PC-9 (cell line): ENCODE measurements around the gene MACROD2. TPM values are rescaled to one million over a fixed set of nuclear protein-coding genes. Genes with fewer than 3 reads are reported as not detected.
A peak's percentile ranks its signal among the peaks of the same experiment; 100 is the strongest.

Source experiments
- BruUV-seq: library from RNA; stranded (reverse); fragments of 400-500 nt; replicated peaks from 2 replicates; lab custom pipeline; 2021; lab: Mats Ljungman, UMichigan
- CTCF ChIA-PET: fragments of 300-600 bp; sonication (Branson Sonifier 250); formaldehyde crosslinking; loops from one replicate; lab custom pipeline; 2022; ENCODE audit warnings: antibody characterized with exemption; lab: Charles Lee
- POLR2A ChIA-PET: fragments of 300-600 bp; sonication (Branson Sonifier 250); formaldehyde crosslinking; loops from one replicate; lab custom pipeline; 2022; ENCODE audit warnings: antibody characterized with exemption; ENCODE audit not compliant: unreplicated experiment; lab: Charles Lee
- DNase-seq, 2 experiments: peaks; one replicate each; pipeline versions ENCODE4 v3.0.0 to v3.0.0-alpha.2; 2015 to 2022; ENCODE audit warnings: mixed read lengths in 1 of 2
- H2AFZ ChIP-seq: fragments of 200-600 bp; sonication (generic); 2 replicates; pipeline ENCODE4 v1.8.1; 2017; ENCODE audit warnings: antibody characterized with exemption
- H3F3A ChIP-seq: fragments of 200-600 bp; sonication (generic); 2 replicates; pipeline ENCODE4 v1.8.1; 2017; ENCODE audit warnings: antibody characterized with exemption, mild to moderate bottlenecking, low read depth; ENCODE audit not compliant: insufficient read depth
- H3K27ac ChIP-seq: fragments of 200-600 bp; sonication (generic); 2 replicates; pipeline ENCODE4 v1.6.1; 2016; ENCODE audit warnings: mixed run types
- H3K27me3 ChIP-seq: fragments of 200-600 bp; sonication (generic); 2 replicates; pipeline ENCODE4 v1.6.1; 2016; ENCODE audit warnings: low read depth, mixed run types; ENCODE audit not compliant: insufficient read depth
- H3K36me3 ChIP-seq: fragments of 200-600 bp; sonication (generic); 2 replicates; pipeline ENCODE4 v1.6.1; 2016; ENCODE audit warnings: low read depth, mixed run types
- H3K4me1 ChIP-seq: fragments of 200-600 bp; sonication (generic); replicated peaks from 2 replicates; pipeline ENCODE4 v1.6.1; 2016; ENCODE audit warnings: mixed run types; ENCODE audit not compliant: insufficient read depth
- H3K4me2 ChIP-seq: fragments of 200-600 bp; sonication (generic); 2 replicates; pipeline ENCODE4 v1.6.1; 2017; ENCODE audit warnings: mixed run types
- H3K4me3 ChIP-seq: fragments of 200-600 bp; sonication (generic); 2 replicates; pipeline ENCODE4 v1.6.1; 2016; ENCODE audit warnings: mixed run types
- H3K79me2 ChIP-seq: fragments of 200-600 bp; sonication (generic); 2 replicates; pipeline ENCODE4 v1.6.1; 2017; ENCODE audit warnings: low read depth, mixed run types
- H3K9me2 ChIP-seq: fragments of 200-600 bp; sonication (generic); 2 replicates; pipeline ENCODE4 v1.8.1; 2017; ENCODE audit warnings: mild to moderate bottlenecking; ENCODE audit not compliant: insufficient read depth
- H3K9me3 ChIP-seq: fragments of 200-600 bp; sonication (generic); 2 replicates; pipeline ENCODE4 v1.8.1; 2016; ENCODE audit warnings: low read depth; ENCODE audit not compliant: insufficient read depth
- H4K20me1 ChIP-seq: fragments of 200-600 bp; sonication (generic); 2 replicates; pipeline ENCODE4 v1.8.1; 2017; ENCODE audit not compliant: insufficient read depth
- EZH2 ChIP-seq: fragments of 200-600 bp; sonication (generic); IDR thresholded peaks from 2 replicates; pipeline ENCODE4 v1.8.0; 2017; ENCODE audit warnings: antibody characterized with exemption, low read depth
- intact Hi-C: fragments of 100-400 bp; cut with micrococcal nuclease; formaldehyde crosslinking; loops from one replicate; pipeline ENCODE4 v1.10.0; 2022; ENCODE audit not compliant: unreplicated experiment
- total RNA-seq: library from RNA; stranded (reverse); gene quantifications from 2 replicates; pipeline ENCODE4 v1.2.3, GENCODE V29; 2021
- TF ChIP-seq, protein P1 (sequence below): fragments of 200-600 bp; sonication (generic); conservative IDR thresholded peaks from 2 replicates; pipeline ENCODE4 v1.6.1; 2017; ENCODE audit warnings: mixed run types, antibody characterized with exemption, mild to moderate bottlenecking, moderate library complexity

Gene MACROD2
- total RNA-seq, 1 experiment from 2014 or later, result 11.4 TPM

DNA sequence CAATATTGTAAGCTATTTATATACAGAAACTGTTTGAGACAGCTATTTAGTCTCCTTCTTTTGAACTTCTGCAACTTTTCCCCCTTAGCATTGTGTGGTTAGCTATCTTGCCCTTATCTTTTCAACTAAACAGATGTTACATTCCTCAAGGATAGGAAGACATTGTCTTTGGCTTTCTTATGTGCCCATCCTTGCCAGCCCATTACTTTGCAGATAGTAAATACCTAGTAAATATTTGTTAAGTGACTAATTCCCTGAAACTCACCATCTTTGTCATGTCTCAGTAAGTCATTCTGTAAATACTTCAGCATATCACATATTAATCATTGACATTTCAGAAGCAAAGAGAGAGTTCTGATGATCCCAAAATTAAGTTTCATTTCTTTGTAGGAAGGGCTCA is 411.2 kb downstream of the MACROD2 start:
- Histone ChIP-seq H3K4me1 (peaks cover 20% of the 10 kb centered on the region), H3K4me2 (peak overlapping the region; percentile 28; the same call in 1 of the 2 replicates), H3K36me3 (no peaks in the 10 kb centered on the region), H3K27me3 (no peaks in the 10 kb centered on the region), H4K20me1 (no peaks in the 10 kb centered on the region), H3K9me2 (no peaks in the 10 kb centered on the region), H2AFZ (no peak overlapping the region), H3F3A (no peaks in the 10 kb centered on the region), H3K79me2 (no peaks in the 10 kb centered on the region), H3K4me3 (no peak overlapping the region), H3K9me3 (no peaks in the 10 kb centered on the region), H3K27ac (no peak overlapping the region)
- no peak for TF ChIP-seq EZH2
- TF ChIP-seq, protein P1, sequence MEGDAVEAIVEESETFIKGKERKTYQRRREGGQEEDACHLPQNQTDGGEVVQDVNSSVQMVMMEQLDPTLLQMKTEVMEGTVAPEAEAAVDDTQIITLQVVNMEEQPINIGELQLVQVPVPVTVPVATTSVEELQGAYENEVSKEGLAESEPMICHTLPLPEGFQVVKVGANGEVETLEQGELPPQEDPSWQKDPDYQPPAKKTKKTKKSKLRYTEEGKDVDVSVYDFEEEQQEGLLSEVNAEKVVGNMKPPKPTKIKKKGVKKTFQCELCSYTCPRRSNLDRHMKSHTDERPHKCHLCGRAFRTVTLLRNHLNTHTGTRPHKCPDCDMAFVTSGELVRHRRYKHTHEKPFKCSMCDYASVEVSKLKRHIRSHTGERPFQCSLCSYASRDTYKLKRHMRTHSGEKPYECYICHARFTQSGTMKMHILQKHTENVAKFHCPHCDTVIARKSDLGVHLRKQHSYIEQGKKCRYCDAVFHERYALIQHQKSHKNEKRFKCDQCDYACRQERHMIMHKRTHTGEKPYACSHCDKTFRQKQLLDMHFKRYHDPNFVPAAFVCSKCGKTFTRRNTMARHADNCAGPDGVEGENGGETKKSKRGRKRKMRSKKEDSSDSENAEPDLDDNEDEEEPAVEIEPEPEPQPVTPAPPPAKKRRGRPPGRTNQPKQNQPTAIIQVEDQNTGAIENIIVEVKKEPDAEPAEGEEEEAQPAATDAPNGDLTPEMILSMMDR, result no peak
- DNase-seq, result peak; percentile 3 to 76
- ChIA-PET POLR2A (no interaction called here), CTCF (no interaction called here)
- BruUV-seq, result no TSS peak
- intact Hi-C loops, result no loop called here

DNA sequence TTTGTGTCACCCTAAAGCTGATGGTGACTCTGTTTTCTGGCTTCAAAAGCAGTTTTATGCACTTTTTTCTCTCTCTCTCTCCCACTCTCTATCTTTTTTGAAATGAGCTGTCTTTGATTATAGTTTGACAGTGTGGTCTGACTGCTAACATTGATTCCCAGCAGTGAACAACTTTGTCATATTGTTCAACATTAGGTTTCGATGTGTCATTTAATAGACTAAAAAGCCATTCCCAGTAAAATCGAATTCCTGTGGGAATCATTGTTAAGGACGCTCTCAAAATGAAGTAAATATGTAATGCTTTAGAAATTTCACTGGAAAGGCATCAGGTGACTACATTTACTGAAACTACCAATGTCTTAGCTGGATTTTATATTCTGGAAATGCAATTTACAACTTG is 412.0 kb downstream of the MACROD2 start:
- no peak overlapping the region for H3K4me2 ChIP-seq
- peaks cover 20% of the 10 kb centered on the region for H3K4me1 ChIP-seq
- no peak overlapping the region for H3K4me3 ChIP-seq
- no peaks in the 10 kb centered on the region for H3K27me3 ChIP-seq
- ChIA-PET CTCF (interaction anchor here (0.7 kb wide), 1 partner anchor 60 kb away, joined by 5 read pairs; no protein-coding TSS in a partner anchor), POLR2A (interaction anchor here (0.6 to 0.7 kb wide), 2 partner anchors 9 to 1511 kb away, joined by 5 to 13 read pairs; no protein-coding TSS in a partner anchor)
- BruUV-seq, result no TSS peak
- no peak overlapping the region for H3K27ac ChIP-seq
- H3K79me2 ChIP-seq, result no peaks in the 10 kb centered on the region
- DNase-seq, result no peak
- no peaks in the 10 kb centered on the region for H3K9me3 ChIP-seq
- H3K36me3 ChIP-seq, result no peaks in the 10 kb centered on the region
- H3K9me2 ChIP-seq, result no peaks in the 10 kb centered on the region
- H4K20me1 ChIP-seq, result no peaks in the 10 kb centered on the region
- no peak overlapping the region for H2AFZ ChIP-seq
- H3F3A ChIP-seq, result no peaks in the 10 kb centered on the region
- intact Hi-C loops, result no loop called here
- no peak for TF ChIP-seq EZH2
- TF ChIP-seq, protein P1, result no peak

DNA sequence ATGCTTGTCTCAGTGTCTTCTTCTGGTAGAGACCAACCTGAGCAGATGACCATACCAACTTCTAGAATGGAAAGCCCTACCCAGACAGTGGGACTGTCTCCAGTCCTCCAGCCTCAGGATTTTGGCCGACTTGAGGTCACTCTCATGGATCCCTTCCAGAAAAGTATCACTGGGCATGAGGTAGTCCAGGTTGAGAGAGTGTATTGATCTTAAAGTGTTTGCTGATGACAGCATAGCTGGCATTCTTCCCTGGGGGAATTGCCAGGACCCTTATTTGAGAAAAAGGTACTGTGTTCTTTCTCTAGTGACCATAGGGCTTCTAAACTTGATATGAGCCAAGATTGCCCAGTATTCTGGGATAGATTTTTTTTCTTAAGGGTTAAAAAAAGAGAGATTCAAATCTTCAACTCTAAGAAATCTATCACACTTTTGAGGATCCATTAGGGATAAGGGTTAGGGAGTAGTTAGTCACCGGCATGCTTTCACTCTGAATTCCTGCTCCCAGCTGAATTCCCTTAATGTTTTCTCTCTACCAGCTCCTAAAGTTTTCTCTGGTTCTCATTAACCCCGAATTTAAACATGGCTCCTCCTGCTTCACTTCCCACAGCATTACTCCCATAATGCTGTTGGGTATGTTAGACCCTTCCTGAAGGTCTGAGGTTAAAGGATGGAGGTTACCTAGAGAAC is 415.7 kb downstream of the MACROD2 start:
- no peaks in the 10 kb centered on the region for H3K9me2 ChIP-seq
- ChIA-PET CTCF (no interaction called here), POLR2A (no interaction called here)
- H3K4me3 ChIP-seq, result no peak overlapping the region
- no peaks in the 10 kb centered on the region for H3K9me3 ChIP-seq
- H3K79me2 ChIP-seq, result no peaks in the 10 kb centered on the region
- H3K4me2 ChIP-seq, result no peak overlapping the region
- no peaks in the 10 kb centered on the region for H4K20me1 ChIP-seq
- no peaks in the 10 kb centered on the region for H3F3A ChIP-seq
- intact Hi-C loops, result no loop called here
- no peak overlapping the region for H2AFZ ChIP-seq
- no peaks in the 10 kb centered on the region for H3K36me3 ChIP-seq
- peaks cover 12% of the 10 kb centered on the region for H3K4me1 ChIP-seq
- H3K27me3 ChIP-seq, result no peaks in the 10 kb centered on the region
- no peak overlapping the region for H3K27ac ChIP-seq
- no peak for TF ChIP-seq EZH2
- TF ChIP-seq, protein P1, result no peak
- no peak for DNase-seq
- no TSS peak for BruUV-seq
